ENCODE measurements around the gene LYSMD3.

DNA sequence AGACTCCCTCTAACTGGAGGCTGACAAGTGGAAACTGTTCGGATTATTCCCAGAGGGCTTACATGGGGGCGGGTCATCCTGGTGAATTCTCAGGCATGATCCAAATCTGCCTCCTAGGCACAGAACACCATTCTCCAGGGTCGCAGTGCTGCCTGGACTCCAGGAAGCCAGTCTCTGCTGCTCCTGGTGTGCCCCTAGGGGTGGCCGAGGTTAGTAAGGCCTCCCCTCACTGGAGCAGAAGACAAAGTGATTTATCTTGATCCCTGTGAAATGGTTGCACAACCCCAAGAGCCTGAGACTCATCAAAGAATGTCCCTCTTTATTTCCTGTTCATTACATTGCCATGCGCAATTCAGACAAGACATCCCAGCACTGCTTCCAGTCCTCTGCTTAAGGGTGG, 46.3 kb upstream of the LYSMD3 start:
- TF ChIP-seq POLR2A (IDR thresholded peaks at IDR 0.05): no peak
- TF ChIP-seq, protein P1, sequence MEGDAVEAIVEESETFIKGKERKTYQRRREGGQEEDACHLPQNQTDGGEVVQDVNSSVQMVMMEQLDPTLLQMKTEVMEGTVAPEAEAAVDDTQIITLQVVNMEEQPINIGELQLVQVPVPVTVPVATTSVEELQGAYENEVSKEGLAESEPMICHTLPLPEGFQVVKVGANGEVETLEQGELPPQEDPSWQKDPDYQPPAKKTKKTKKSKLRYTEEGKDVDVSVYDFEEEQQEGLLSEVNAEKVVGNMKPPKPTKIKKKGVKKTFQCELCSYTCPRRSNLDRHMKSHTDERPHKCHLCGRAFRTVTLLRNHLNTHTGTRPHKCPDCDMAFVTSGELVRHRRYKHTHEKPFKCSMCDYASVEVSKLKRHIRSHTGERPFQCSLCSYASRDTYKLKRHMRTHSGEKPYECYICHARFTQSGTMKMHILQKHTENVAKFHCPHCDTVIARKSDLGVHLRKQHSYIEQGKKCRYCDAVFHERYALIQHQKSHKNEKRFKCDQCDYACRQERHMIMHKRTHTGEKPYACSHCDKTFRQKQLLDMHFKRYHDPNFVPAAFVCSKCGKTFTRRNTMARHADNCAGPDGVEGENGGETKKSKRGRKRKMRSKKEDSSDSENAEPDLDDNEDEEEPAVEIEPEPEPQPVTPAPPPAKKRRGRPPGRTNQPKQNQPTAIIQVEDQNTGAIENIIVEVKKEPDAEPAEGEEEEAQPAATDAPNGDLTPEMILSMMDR (IDR thresholded peaks at IDR 0.05): no peak
